Spleen (tissue), 11 donors: Measurements from ENCODE around the gene AFDN. TPM values are rescaled to one million over a fixed set of nuclear protein-coding genes. Genes with fewer than 3 reads are reported as not detected.

Experiments
- DNase-seq: peaks from one replicate; pipeline ENCODE4 v3.0.0-alpha.2; 2020
- H3K27ac ChIP-seq, 8 donors: fragments of 200-600 bp; sonication (generic) in 7 of 8; 1 replicate in 4 of 8; 2 replicates in 4 of 8; pipeline versions ENCODE4 v1.5.0 to v1.8.0; 2016 to 2021; ENCODE audit warnings: inconsistent platforms in 4 of 8, mild to moderate bottlenecking in 4 of 8, moderate library complexity in 1 of 8
- H3K27me3 ChIP-seq, 7 donors: fragments of 200-600 bp; sonication (generic) in 6 of 7; replicated peaks in 1 of 7; 1 replicate in 4 of 7; 2 replicates in 3 of 7; pipeline versions ENCODE4 v1.5.0 to v1.8.0; 2016 to 2021; ENCODE audit warnings: inconsistent platforms in 3 of 7, mild to moderate bottlenecking in 1 of 7
- H3K36me3 ChIP-seq, 6 donors: fragments of 200-600 bp; sonication (generic) in 5 of 6; 1 replicate in 4 of 6; 2 replicates in 2 of 6; pipeline versions ENCODE4 v1.5.0 to v1.8.0; 2016 to 2021; ENCODE audit warnings: inconsistent platforms in 2 of 6
- H3K4me1 ChIP-seq, 6 donors: fragments of 200-600 bp; sonication (generic) in 5 of 6; 1 replicate in 3 of 6; 2 replicates in 3 of 6; pipeline versions ENCODE4 v1.5.0 to v1.8.0; 2016 to 2021; ENCODE audit warnings: inconsistent platforms in 3 of 6
- H3K4me3 ChIP-seq, 8 donors: fragments of 200-600 bp; sonication (generic) in 7 of 8; 1 replicate in 4 of 8; 2 replicates in 4 of 8; pipeline versions ENCODE4 v1.5.0 to v1.8.0; 2016 to 2021; ENCODE audit warnings: inconsistent platforms in 4 of 8, mild to moderate bottlenecking in 4 of 8, moderate library complexity in 2 of 8
- H3K9me3 ChIP-seq, 8 donors: fragments of 200-600 bp; sonication (generic) in 7 of 8; 1 replicate in 4 of 8; 2 replicates in 4 of 8; pipeline versions ENCODE4 v1.5.0 to v1.8.0; 2016 to 2021; ENCODE audit warnings: inconsistent platforms in 4 of 8
- POLR2A ChIP-seq, 3 donors: fragments of 450-650 bp; IDR thresholded peaks; one replicate each; pipeline ENCODE4 v1.5.1; 2017; ENCODE audit warnings: antibody characterized with exemption in 3 of 3, mild to moderate bottlenecking in 1 of 3
- POLR2AphosphoS5 ChIP-seq, 3 donors: sonication (generic); formaldehyde crosslinking; IDR thresholded peaks; one replicate each; pipeline ENCODE4 v1.5.1; 2017; ENCODE audit warnings: antibody characterized with exemption in 3 of 3
- WGBS, 5 donors: extraction: QIAGEN DNeasy Blood & Tissue Kit in 3 of 5; methylation state at CpG; one replicate each; pipeline versions ENCODE4 v1.1.5 to v1.1.7; 2013 to 2018; 5-methylcytosine and 5-hydroxymethylcytosine counted together
- intact Hi-C: fragments of 100-400 bp; cut with DNase I; formaldehyde crosslinking; loops from one replicate; pipeline ENCODE4 v1.15.0; 2023; ENCODE audit warnings: low total_unique reads
- polyA plus RNA-seq, 3 donors: library from polyadenylated mRNA; stranded (reverse); fragments of 200-250 nt; gene quantifications; one replicate each; pipeline ENCODE4 v1.2.1, GENCODE V29; 2013
- total RNA-seq, 7 donors: library from RNA; depleted of rRNA in 3 of 7; stranded (reverse); fragments of >200 nt in 3 of 7; fragmentation: NEBNext Ultra II Directional in 4 of 7; extraction: Animal tissue kit (Norgen Biotek cat#: 25700) in 4 of 7; gene quantifications; one replicate each; pipeline versions ENCODE4 v1.1.0 to v1.2.1, GENCODE V29; 2016 to 2021
- TF ChIP-seq, protein P1 (sequence below), 11 experiments: fragments of 200-600 bp in 7 of 11; fragments of 450-650 bp in 4 of 11; sonication (generic) in 4 of 11; IDR thresholded peaks in 8 of 11; conservative IDR thresholded peaks in 3 of 11; 1 replicate in 7 of 11; 2 replicates in 4 of 11; pipeline versions ENCODE4 v1.4.0 to v1.8.0; 2016 to 2021; ENCODE audit warnings: antibody characterized with exemption in 11 of 11, inconsistent platforms in 4 of 11, mild to moderate bottlenecking in 1 of 11
- donor health status: healthy with polysubstance abuse.
- donor health status: DM: no; HTN: no; CAD: no; lungs with moderate emphysema.
- donor health status: DM: no; HTN: no; CAD: no.
- donor health status: Bipolar disorder and iron deficiency.
- donor health status: healthy.
- donor health status: DM: no; HTN: no; CAD: no.
- donor health status: DM: yes; HTN: yes; CAD: no.

The AFDN gene
- total and polyA plus RNA-seq, 10 donors = 7.4 to 148 (median 102) TPM

DNA sequence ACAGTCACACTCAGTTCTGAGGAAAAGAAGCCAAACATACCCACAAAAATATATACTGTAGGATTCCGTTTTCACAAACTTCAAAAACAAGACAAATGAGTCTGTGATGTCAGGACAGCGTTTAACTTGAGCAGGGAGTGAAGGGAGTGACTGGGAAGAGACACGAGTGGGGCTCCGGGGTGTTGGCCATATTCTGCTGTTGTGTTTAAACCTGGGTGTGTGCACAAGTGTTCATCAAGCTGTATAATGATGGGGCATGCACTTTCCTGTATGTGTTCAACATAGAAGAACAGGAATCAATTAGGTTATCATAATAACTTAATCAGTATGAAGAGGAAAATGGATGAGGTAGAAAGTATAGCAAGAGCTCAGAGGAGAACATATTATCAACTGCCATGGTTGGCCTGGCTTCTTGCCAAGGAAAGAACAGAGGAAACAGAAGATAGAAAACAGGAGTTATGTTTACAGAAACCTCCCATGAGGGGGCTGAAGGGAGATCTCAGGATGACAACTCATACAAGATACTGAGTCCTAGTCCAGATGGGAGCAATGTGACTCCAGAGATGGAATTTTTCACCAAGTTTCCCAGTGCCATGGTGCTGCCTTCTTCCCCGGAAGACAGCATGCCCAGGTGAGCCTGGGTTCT, 15.1 kb upstream of the AFDN start:
- no peaks in the 10 kb centered on the region for H3K9me3 ChIP-seq
- H3K27me3 ChIP-seq = peaks cover 0 to 11% (median 0%) of the 10 kb centered on the region in 7 donors
- H3K4me1 ChIP-seq = no peaks in the 10 kb centered on the region
- intact Hi-C loops = no loop called here
- no peaks in the 10 kb centered on the region for H3K36me3 ChIP-seq
- DNase-seq = no peak
- no peak for TF ChIP-seq POLR2AphosphoS5 (IDR thresholded peaks at IDR 0.05)
- TF ChIP-seq, protein P1, sequence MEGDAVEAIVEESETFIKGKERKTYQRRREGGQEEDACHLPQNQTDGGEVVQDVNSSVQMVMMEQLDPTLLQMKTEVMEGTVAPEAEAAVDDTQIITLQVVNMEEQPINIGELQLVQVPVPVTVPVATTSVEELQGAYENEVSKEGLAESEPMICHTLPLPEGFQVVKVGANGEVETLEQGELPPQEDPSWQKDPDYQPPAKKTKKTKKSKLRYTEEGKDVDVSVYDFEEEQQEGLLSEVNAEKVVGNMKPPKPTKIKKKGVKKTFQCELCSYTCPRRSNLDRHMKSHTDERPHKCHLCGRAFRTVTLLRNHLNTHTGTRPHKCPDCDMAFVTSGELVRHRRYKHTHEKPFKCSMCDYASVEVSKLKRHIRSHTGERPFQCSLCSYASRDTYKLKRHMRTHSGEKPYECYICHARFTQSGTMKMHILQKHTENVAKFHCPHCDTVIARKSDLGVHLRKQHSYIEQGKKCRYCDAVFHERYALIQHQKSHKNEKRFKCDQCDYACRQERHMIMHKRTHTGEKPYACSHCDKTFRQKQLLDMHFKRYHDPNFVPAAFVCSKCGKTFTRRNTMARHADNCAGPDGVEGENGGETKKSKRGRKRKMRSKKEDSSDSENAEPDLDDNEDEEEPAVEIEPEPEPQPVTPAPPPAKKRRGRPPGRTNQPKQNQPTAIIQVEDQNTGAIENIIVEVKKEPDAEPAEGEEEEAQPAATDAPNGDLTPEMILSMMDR (IDR thresholded peaks at IDR 0.05 in 8 of 11, conservative IDR thresholded peaks at IDR 0.05 in 3 of 11) = no peak
- no peak overlapping the region for H3K27ac ChIP-seq
- 70 to 83% (median 73%) methylated on average over 5 of the region's 5 CpGs for WGBS, 5 donors
- H3K4me3 ChIP-seq = no peak overlapping the region

DNA sequence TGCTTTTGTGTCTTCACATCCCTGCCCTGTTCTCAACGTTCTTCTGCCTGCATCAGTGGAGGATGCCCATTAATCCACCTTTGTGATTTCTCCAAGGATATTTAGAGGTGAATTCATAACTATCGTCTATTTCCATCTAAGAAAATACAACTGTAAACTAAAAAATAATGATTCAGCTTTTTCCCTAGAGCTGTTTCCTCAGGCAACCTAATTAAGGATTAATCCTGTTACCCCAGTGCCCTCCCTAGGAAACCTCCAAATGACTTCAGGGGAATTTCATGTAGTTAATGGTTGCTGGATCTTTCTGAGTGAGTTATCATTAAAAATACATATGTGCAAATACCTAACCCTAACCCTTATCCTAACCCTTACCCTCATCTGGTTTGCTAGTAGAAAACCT, 14.6 kb upstream of the AFDN start:
- TF ChIP-seq POLR2AphosphoS5 (IDR thresholded peaks at IDR 0.05) (no peak), POLR2A (IDR thresholded peaks at IDR 0.05) (no peak)
- TF ChIP-seq, protein P1 (IDR thresholded peaks at IDR 0.05 in 8 of 11, conservative IDR thresholded peaks at IDR 0.05 in 3 of 11) = no peak
- no peaks in the 10 kb centered on the region for H3K9me3 ChIP-seq
- H3K27me3 ChIP-seq = peaks cover 0 to 14% (median 0%) of the 10 kb centered on the region in 7 donors
- DNase-seq = no peak
- H3K36me3 ChIP-seq = no peaks in the 10 kb centered on the region
- intact Hi-C loops = no loop called here
- 56 to 84% (median 74%) methylated on average over 2 of the region's 2 CpGs for whole genome bisulfite sequencing, 5 donors
- no peaks in the 10 kb centered on the region for H3K4me1 ChIP-seq
- H3K4me3 ChIP-seq = no peak overlapping the region
- no peak overlapping the region for H3K27ac ChIP-seq

DNA sequence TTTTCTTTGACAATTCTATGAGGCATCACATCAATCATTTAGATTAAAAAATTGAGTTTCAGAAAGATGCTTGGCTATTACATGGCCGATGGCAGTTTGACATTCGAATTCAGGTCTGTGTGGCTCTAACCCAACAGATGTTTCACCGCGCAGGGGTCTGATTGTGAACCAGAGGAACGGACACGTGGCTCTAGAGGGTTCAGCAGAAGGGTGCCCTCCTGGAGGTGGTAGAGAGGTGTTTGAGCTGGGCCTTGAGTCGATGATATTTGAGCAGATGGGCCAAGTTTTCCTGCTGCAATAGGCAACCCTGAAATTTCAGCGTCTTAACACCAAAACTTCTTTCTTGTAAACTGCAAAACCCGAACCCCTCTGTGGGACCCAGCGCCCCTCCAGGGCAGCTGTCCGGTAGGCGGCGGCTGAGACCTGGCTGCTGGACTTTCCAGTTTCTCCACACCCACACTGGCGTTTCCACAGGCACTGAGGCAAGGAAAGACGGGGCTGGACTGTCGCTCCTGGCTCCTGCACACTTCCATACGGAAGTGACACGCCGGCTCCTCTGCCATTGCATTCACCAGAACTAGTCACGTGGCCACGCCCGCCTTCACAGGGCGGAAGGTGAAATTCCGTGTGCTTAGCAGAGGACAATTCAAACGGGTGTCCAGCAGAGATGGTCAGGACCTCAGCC, 11.3 kb upstream of the AFDN start:
- H3K27me3 ChIP-seq = peaks cover 0 to 28% (median 0%) of the 10 kb centered on the region in 7 donors
- no peaks in the 10 kb centered on the region for H3K36me3 ChIP-seq
- no peak overlapping the region for H3K27ac ChIP-seq
- DNase-seq = peak; percentile 79
- no peaks in the 10 kb centered on the region for H3K9me3 ChIP-seq
- WGBS, 5 donors = 81 to 91% (median 87%) methylated on average over 25 of the region's 25 CpGs
- peak overlapping the region in 1 of 8 donors; percentile 9 for H3K4me3 ChIP-seq
- no peak for TF ChIP-seq POLR2A (IDR thresholded peaks at IDR 0.05)
- TF ChIP-seq, protein P1 (IDR thresholded peaks at IDR 0.05 in 8 of 11, conservative IDR thresholded peaks at IDR 0.05 in 3 of 11) = no peak
- TF ChIP-seq POLR2AphosphoS5 (IDR thresholded peaks at IDR 0.05) = no peak
- intact Hi-C loops = no loop called here
- no peaks in the 10 kb centered on the region for H3K4me1 ChIP-seq

DNA sequence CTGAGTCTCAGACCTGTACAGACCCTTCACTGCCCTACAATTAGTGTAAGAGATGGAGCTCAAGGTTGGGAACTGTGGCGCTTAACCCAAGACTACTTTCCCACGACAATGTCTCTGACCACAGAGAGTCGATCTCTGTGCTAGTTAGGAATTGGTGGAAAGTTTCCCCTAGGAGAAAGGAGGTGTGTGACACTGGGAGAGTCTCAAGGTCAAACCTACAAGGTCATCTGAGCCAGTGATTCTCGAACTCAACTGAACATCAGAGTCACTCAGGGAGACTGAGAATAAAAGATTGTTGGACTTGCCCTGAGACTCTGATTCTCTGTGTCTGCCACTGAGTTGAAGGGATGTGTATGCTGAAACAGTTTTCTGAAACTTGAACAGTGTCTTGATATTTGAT, 9.7 kb upstream of the AFDN start:
- TF ChIP-seq POLR2AphosphoS5 (IDR thresholded peaks at IDR 0.05) (no peak), POLR2A (IDR thresholded peaks at IDR 0.05) (no peak)
- TF ChIP-seq, protein P1 (IDR thresholded peaks at IDR 0.05 in 8 of 11, conservative IDR thresholded peaks at IDR 0.05 in 3 of 11) = no peak
- Histone ChIP-seq H3K9me3 (no peaks in the 10 kb centered on the region), H3K4me1 (no peaks in the 10 kb centered on the region), H3K27me3 (peaks cover 0 to 29% (median 0%) of the 10 kb centered on the region in 7 donors), H3K36me3 (no peaks in the 10 kb centered on the region), H3K27ac (no peak overlapping the region), H3K4me3 (no peak overlapping the region)
- no peak for DNase-seq
- intact Hi-C loops = no loop called here
- WGBS, 5 donors = 82 to 90% (median 86%) methylated on average over 4 of the region's 4 CpGs
